ENCODE results near the gene CACNA1C. TPM values are rescaled to one million over a fixed set of nuclear protein-coding genes. Genes with fewer than 3 reads are reported as not detected.

Gene CACNA1C
- polyA plus RNA-seq, 1 of the 3 experiments (the other 2 are of a cell fraction): 1.5 TPM

DNA sequence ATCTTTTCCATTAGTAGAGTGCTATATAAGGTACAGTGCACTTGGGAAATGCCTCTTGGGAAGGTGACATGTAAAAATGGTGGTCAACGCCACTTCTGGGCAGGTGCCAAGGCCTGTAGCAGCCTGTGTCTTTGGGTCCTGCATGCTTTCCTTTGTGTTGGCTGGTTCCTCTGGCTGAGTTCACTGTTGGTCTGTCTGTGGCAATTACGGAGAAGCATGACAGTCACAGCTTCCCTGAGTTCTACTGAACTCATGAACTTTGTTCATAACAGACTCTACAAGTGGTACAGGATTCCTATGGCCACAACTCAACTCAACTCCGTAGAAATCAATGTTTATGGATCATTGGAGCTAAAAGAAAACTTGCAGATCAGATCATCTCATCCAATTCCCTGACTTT is 98.0 kb downstream of the CACNA1C start:
- 40% methylated on average over 3 of the region's 3 CpGs for WGBS (ENCODE audit: low lambda C conversion rate)
- Histone ChIP-seq H3K36me3 (replicated peaks in 1 of 2; ENCODE audit: control insufficient read depth in 1 of 2, insufficient read depth in 2 of 2, low read length in 1 of 2) (no peaks in the 10 kb centered on the region), H3F3A (replicated peaks; ENCODE audit: insufficient read depth) (no peaks in the 10 kb centered on the region), H3K4me3 (ENCODE audit: low read depth in 2 of 2, low read length in 1 of 2) (no peak overlapping the region), H3K79me2 (ENCODE audit: insufficient read depth) (no peaks in the 10 kb centered on the region), H3K9me3 (no peaks in the 10 kb centered on the region), H3K4me1 (ENCODE audit: control insufficient read depth in 1 of 2, insufficient read depth in 2 of 2, low read depth in 1 of 2, low read length in 1 of 2) (peaks cover 7 to 9% of the 10 kb centered on the region in 2 experiments; a peak in 1 of 4 replicates), H2AFZ (ENCODE audit: low read depth) (no peak overlapping the region), H3K9me2 (no peaks in the 10 kb centered on the region), H3K27me3 (ENCODE audit: insufficient read depth) (no peaks in the 10 kb centered on the region), H3K4me2 (no peak overlapping the region), H3K27ac (ENCODE audit: low read depth in 2 of 2, low read length in 1 of 2) (no peak overlapping the region), H4K20me1 (ENCODE audit: insufficient read depth) (no peaks in the 10 kb centered on the region), H3K9ac (no peak overlapping the region)
- ChIA-PET POLR2A (no interaction called here), CTCF (interaction anchor here (0.8 kb wide), 1 partner anchor 60 kb away, joined by 3 read pairs; no protein-coding TSS in a partner anchor)
- DNase-seq: no peak
- no peak for TF ChIP-seq RAD21 (IDR thresholded peaks at IDR 0.05; ENCODE audit: low read length)
- no peak for TF ChIP-seq RFX5 (IDR thresholded peaks at IDR 0.05; ENCODE audit: low read length)
- no peak for TF ChIP-seq GATA2 (CRISPR knock-in tag; IDR thresholded peaks at IDR 0.05)
- no peak for TF ChIP-seq TAF1 (IDR thresholded peaks at IDR 0.05; ENCODE audit: borderline replicate concordance, low read depth, low read length)
- no peak for TF ChIP-seq CHD2 (IDR thresholded peaks at IDR 0.05; ENCODE audit: low read length, partially characterized antibody)
- TF ChIP-seq EP300 (IDR thresholded peaks at IDR 0.05; ENCODE audit: borderline replicate concordance in 1 of 2, low read depth in 1 of 2, low read length in 1 of 2): no peak
- TF ChIP-seq FOXJ3 (CRISPR knock-in tag; IDR thresholded peaks at IDR 0.05): no peak
- TF ChIP-seq NRF1 (IDR thresholded peaks at IDR 0.05; ENCODE audit: low read depth, low read length): no peak
- TF ChIP-seq, protein P1, sequence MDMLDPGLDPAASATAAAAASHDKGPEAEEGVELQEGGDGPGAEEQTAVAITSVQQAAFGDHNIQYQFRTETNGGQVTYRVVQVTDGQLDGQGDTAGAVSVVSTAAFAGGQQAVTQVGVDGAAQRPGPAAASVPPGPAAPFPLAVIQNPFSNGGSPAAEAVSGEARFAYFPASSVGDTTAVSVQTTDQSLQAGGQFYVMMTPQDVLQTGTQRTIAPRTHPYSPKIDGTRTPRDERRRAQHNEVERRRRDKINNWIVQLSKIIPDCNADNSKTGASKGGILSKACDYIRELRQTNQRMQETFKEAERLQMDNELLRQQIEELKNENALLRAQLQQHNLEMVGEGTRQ (IDR thresholded peaks at IDR 0.05; ENCODE audit: borderline replicate concordance, low read depth, low read length): no peak
- TF ChIP-seq, protein P2, sequence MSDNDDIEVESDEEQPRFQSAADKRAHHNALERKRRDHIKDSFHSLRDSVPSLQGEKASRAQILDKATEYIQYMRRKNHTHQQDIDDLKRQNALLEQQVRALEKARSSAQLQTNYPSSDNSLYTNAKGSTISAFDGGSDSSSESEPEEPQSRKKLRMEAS (IDR thresholded peaks at IDR 0.05; ENCODE audit: low read depth): no peak
- no peak for TF ChIP-seq SMC3 (IDR thresholded peaks at IDR 0.05; ENCODE audit: low read depth, low read length)
- TF ChIP-seq FOXM1 (IDR thresholded peaks at IDR 0.05; ENCODE audit: low read depth): no peak
- TF ChIP-seq MEF2A (IDR thresholded peaks at IDR 0.05; ENCODE audit: borderline replicate concordance, low read depth): no peak
- TF ChIP-seq JUND (IDR thresholded peaks at IDR 0.05): no peak

DNA sequence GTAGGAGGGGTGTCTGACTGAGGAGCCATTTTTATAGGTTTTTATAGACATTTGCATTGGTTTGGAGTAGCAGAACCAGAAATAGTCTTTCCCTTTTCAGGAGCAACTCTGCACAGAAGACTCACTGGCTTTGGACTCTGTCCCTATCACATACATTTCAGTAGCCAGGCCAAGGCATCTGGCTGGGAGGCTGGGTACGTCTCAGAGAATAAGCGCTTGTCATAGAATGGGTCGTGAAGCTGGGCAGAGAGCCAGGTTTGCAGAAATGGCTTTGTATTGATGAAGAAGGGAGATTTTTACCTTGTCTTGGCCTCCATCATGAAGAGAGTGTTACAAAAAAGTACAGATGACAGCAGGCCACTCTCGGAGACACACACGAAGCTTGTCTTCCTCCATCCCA is 98.6 kb downstream of the CACNA1C start:
- ChIA-PET CTCF (interaction anchor here (0.8 kb wide), 1 partner anchor 60 kb away, joined by 3 read pairs; no protein-coding TSS in a partner anchor), POLR2A (no interaction called here)

More for the DNA sequence above, 98.6 kb downstream of the CACNA1C start:
- Histone ChIP-seq H3K4me2 (no peak overlapping the region), H4K20me1 (ENCODE audit: insufficient read depth) (no peaks in the 10 kb centered on the region), H3K79me2 (ENCODE audit: insufficient read depth) (no peaks in the 10 kb centered on the region), H3F3A (replicated peaks; ENCODE audit: insufficient read depth) (no peaks in the 10 kb centered on the region), H3K27ac (ENCODE audit: low read depth in 2 of 2, low read length in 1 of 2) (no peak overlapping the region), H3K9ac (no peak overlapping the region), H2AFZ (ENCODE audit: low read depth) (no peak overlapping the region), H3K9me3 (no peaks in the 10 kb centered on the region), H3K4me1 (ENCODE audit: control insufficient read depth in 1 of 2, insufficient read depth in 2 of 2, low read depth in 1 of 2, low read length in 1 of 2) (peaks cover 7 to 9% of the 10 kb centered on the region in 2 experiments; a peak in 1 of 4 replicates), H3K36me3 (replicated peaks in 1 of 2; ENCODE audit: control insufficient read depth in 1 of 2, insufficient read depth in 2 of 2, low read length in 1 of 2) (no peaks in the 10 kb centered on the region), H3K4me3 (ENCODE audit: low read depth in 2 of 2, low read length in 1 of 2) (no peak overlapping the region), H3K27me3 (ENCODE audit: insufficient read depth) (no peaks in the 10 kb centered on the region), H3K9me2 (no peaks in the 10 kb centered on the region)
- no peak for DNase-seq
- TF ChIP-seq POLR2AphosphoS5 (IDR thresholded peaks at IDR 0.05; ENCODE audit: low read depth, low read length): no peak
- no peak for TF ChIP-seq TEAD4 (IDR thresholded peaks at IDR 0.05; ENCODE audit: borderline replicate concordance, insufficient read depth)
- no peak for TF ChIP-seq ELF1 (IDR thresholded peaks at IDR 0.05)
- TF ChIP-seq, protein P2 (IDR thresholded peaks at IDR 0.05; ENCODE audit: low read depth): no peak
- no peak for TF ChIP-seq FOXJ3 (CRISPR knock-in tag; IDR thresholded peaks at IDR 0.05)
- TF ChIP-seq RXRA (IDR thresholded peaks at IDR 0.05; ENCODE audit: borderline replicate concordance, low read depth): no peak
- no peak for TF ChIP-seq SMC3 (IDR thresholded peaks at IDR 0.05; ENCODE audit: low read depth, low read length)
- TF ChIP-seq CHD2 (IDR thresholded peaks at IDR 0.05; ENCODE audit: low read length, partially characterized antibody): no peak
- TF ChIP-seq, protein P3, sequence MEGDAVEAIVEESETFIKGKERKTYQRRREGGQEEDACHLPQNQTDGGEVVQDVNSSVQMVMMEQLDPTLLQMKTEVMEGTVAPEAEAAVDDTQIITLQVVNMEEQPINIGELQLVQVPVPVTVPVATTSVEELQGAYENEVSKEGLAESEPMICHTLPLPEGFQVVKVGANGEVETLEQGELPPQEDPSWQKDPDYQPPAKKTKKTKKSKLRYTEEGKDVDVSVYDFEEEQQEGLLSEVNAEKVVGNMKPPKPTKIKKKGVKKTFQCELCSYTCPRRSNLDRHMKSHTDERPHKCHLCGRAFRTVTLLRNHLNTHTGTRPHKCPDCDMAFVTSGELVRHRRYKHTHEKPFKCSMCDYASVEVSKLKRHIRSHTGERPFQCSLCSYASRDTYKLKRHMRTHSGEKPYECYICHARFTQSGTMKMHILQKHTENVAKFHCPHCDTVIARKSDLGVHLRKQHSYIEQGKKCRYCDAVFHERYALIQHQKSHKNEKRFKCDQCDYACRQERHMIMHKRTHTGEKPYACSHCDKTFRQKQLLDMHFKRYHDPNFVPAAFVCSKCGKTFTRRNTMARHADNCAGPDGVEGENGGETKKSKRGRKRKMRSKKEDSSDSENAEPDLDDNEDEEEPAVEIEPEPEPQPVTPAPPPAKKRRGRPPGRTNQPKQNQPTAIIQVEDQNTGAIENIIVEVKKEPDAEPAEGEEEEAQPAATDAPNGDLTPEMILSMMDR (IDR thresholded peaks at IDR 0.05): no peak
- WGBS (ENCODE audit: low lambda C conversion rate): 80% methylated on average over 5 of the region's 5 CpGs
